ENCODE measurements around the gene SDHC. TPM values are rescaled to one million over a fixed set of nuclear protein-coding genes. Genes with fewer than 3 reads are reported as not detected.

SDHC gene
- total and polyA plus RNA-seq, 2 of the 13 experiments (the other 11 are each of a cell fraction or from before 2014, with no cell fraction given) = 27.1 to 229 TPM

GRCh38 chr1:161398900-161399256, 84.7 kb downstream of the SDHC start (continued):
- TF ChIP-seq TARDBP (CRISPR knock-in tag; IDR thresholded peaks at IDR 0.05) = no peak
- TF ChIP-seq, protein P1, sequence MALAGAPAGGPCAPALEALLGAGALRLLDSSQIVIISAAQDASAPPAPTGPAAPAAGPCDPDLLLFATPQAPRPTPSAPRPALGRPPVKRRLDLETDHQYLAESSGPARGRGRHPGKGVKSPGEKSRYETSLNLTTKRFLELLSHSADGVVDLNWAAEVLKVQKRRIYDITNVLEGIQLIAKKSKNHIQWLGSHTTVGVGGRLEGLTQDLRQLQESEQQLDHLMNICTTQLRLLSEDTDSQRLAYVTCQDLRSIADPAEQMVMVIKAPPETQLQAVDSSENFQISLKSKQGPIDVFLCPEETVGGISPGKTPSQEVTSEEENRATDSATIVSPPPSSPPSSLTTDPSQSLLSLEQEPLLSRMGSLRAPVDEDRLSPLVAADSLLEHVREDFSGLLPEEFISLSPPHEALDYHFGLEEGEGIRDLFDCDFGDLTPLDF (CRISPR knock-in tag; IDR thresholded peaks at IDR 0.05) = 0 out of 2 replicates have a peak, but pooled peaks have one; percentile 20
- no peak for TF ChIP-seq SP4 (CRISPR knock-in tag; IDR thresholded peaks at IDR 0.05)
- TF ChIP-seq ZNF407 (CRISPR knock-in tag; IDR thresholded peaks at IDR 0.05; ENCODE audit: not compliant biosample characterization) = peak; percentile 11
- no peak for TF ChIP-seq JUN (CRISPR knock-in tag; IDR thresholded peaks at IDR 0.05)
- TF ChIP-seq YY1 (IDR thresholded peaks at IDR 0.05; ENCODE audit: insufficient read depth, insufficient replicate concordance, low read depth, low read length) = no peak
- TF ChIP-seq, protein P2, sequence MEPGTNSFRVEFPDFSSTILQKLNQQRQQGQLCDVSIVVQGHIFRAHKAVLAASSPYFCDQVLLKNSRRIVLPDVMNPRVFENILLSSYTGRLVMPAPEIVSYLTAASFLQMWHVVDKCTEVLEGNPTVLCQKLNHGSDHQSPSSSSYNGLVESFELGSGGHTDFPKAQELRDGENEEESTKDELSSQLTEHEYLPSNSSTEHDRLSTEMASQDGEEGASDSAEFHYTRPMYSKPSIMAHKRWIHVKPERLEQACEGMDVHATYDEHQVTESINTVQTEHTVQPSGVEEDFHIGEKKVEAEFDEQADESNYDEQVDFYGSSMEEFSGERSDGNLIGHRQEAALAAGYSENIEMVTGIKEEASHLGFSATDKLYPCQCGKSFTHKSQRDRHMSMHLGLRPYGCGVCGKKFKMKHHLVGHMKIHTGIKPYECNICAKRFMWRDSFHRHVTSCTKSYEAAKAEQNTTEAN (CRISPR knock-in tag; conservative IDR thresholded peaks at IDR 0.05) = no peak
- 0 out of 2 replicates have a peak, but pooled peaks have one; percentile 9 for TF ChIP-seq RARA (CRISPR knock-in tag; IDR thresholded peaks at IDR 0.05)
- TF ChIP-seq KDM5A (IDR thresholded peaks at IDR 0.05; ENCODE audit: borderline replicate concordance, low read length) = 0 out of 2 replicates have a peak, but pooled peaks have one; percentile 45
- TF ChIP-seq TOE1 (CRISPR knock-in tag; IDR thresholded peaks at IDR 0.05) = no peak
- TF ChIP-seq HES4 (CRISPR knock-in tag; IDR thresholded peaks at IDR 0.05; ENCODE audit: borderline replicate concordance) = no peak
- no peak for TF ChIP-seq HNRNPH1 (optimal IDR thresholded peaks at IDR 0.05; ENCODE audit: low read depth, low read length)
- 0 out of 2 replicates have a peak, but pooled peaks have one; percentile 6 for TF ChIP-seq ZNF460 (CRISPR knock-in tag; IDR thresholded peaks at IDR 0.05; ENCODE audit: borderline replicate concordance)
- TF ChIP-seq ZNF292 (CRISPR knock-in tag; IDR thresholded peaks at IDR 0.05; ENCODE audit: borderline replicate concordance, low read depth) = no peak
- TF ChIP-seq ZNF3 (CRISPR knock-in tag; IDR thresholded peaks at IDR 0.05) = no peak
- TF ChIP-seq, protein P3, sequence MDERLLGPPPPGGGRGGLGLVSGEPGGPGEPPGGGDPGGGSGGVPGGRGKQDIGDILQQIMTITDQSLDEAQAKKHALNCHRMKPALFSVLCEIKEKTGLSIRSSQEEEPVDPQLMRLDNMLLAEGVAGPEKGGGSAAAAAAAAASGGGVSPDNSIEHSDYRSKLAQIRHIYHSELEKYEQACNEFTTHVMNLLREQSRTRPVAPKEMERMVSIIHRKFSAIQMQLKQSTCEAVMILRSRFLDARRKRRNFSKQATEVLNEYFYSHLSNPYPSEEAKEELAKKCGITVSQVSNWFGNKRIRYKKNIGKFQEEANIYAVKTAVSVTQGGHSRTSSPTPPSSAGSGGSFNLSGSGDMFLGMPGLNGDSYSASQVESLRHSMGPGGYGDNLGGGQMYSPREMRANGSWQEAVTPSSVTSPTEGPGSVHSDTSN (CRISPR knock-in tag; IDR thresholded peaks at IDR 0.05) = no peak
- no peak for TF ChIP-seq ZNF20 (CRISPR knock-in tag; IDR thresholded peaks at IDR 0.05)
- TF ChIP-seq NFKB2 (CRISPR knock-in tag; IDR thresholded peaks at IDR 0.05; ENCODE audit: borderline replicate concordance) = peak; percentile 18; the same call in 1 of the 2 replicates
- TF ChIP-seq AGO1 (IDR thresholded peaks at IDR 0.05; ENCODE audit: low read depth, low read length, poor library complexity, severe bottlenecking) = no peak
